ENCODE data around the gene EFCAB6.
"Not testable (repeated sequence)": the region's sequence is repeated elsewhere in the genome, so short reads cannot be mapped to it uniquely, and the experiment has no call there.

Gene EFCAB6

GRCh38 chr22:43720716-43721115 is 91.4 kb downstream of the EFCAB6 start:
- DNase-seq (ENCODE audit: low spot score) = no peak

GRCh38 chr22:43714104-43714503 is 98.0 kb downstream of the EFCAB6 start:
- no peak for DNase-seq (ENCODE audit: low spot score)

- no peak for DNase-seq (ENCODE audit: low spot score)
Observed at GRCh38 chr22:43711681-43712080, 100.4 kb downstream of the EFCAB6 start.

GRCh38 chr22:43707648-43708047 is 104.5 kb downstream of the EFCAB6 start:
- no peak for DNase-seq (ENCODE audit: low spot score)

GRCh38 chr22:43706571-43707328 is 105.4 kb downstream of the EFCAB6 start:
- DNase-seq (ENCODE audit: low spot score) = no peak

- DNase-seq (ENCODE audit: low spot score) = no peak
Observed at GRCh38 chr22:43706151-43706550, 106.0 kb downstream of the EFCAB6 start.

- DNase-seq (ENCODE audit: low spot score) = no peak
Observed at GRCh38 chr22:43704051-43704450, 108.1 kb downstream of the EFCAB6 start.

- DNase-seq (ENCODE audit: low spot score) = no peak
Observed at GRCh38 chr22:43698403-43698802, 113.7 kb downstream of the EFCAB6 start.

GRCh38 chr22:43697894-43698293 is 114.2 kb downstream of the EFCAB6 start:
- DNase-seq (ENCODE audit: low spot score) = no peak

GRCh38 chr22:43693249-43693648 is 118.9 kb downstream of the EFCAB6 start:
- no peak for DNase-seq (ENCODE audit: low spot score)

- DNase-seq (ENCODE audit: low spot score) = no peak
Observed at GRCh38 chr22:43689356-43689755, 122.7 kb downstream of the EFCAB6 start.

GRCh38 chr22:43682851-43683250 is 129.3 kb downstream of the EFCAB6 start:
- no peak for DNase-seq (ENCODE audit: low spot score)

- DNase-seq (ENCODE audit: low spot score) = no peak
Observed at GRCh38 chr22:43681731-43682360, 130.3 kb downstream of the EFCAB6 start.

- no peak for DNase-seq (ENCODE audit: low spot score)
Observed at GRCh38 chr22:43670513-43670912, 141.6 kb downstream of the EFCAB6 start.

GRCh38 chr22:43669190-43669589 is 142.9 kb downstream of the EFCAB6 start:
- no peak for DNase-seq (ENCODE audit: low spot score)

- no peak for DNase-seq (ENCODE audit: low spot score)
Observed at GRCh38 chr22:43667656-43668055, 144.4 kb downstream of the EFCAB6 start.

GRCh38 chr22:43666457-43666856 is 145.6 kb downstream of the EFCAB6 start:
- no peak for DNase-seq (ENCODE audit: low spot score)

- no peak for DNase-seq (ENCODE audit: low spot score)
Observed at GRCh38 chr22:43658823-43659222, 153.3 kb downstream of the EFCAB6 start.

- DNase-seq (ENCODE audit: low spot score) = not testable (repeated sequence)
Observed at GRCh38 chr22:43656581-43656980, 155.5 kb downstream of the EFCAB6 start.

GRCh38 chr22:43654271-43654670 is 157.8 kb downstream of the EFCAB6 start:
- no peak for DNase-seq (ENCODE audit: low spot score)

GRCh38 chr22:43652845-43653244 is 159.3 kb downstream of the EFCAB6 start:
- no peak for DNase-seq (ENCODE audit: low spot score)

GRCh38 chr22:43643387-43643786 is 168.7 kb downstream of the EFCAB6 start:
- DNase-seq (ENCODE audit: low spot score) = no peak

- DNase-seq (ENCODE audit: low spot score) = no peak
Observed at GRCh38 chr22:43642319-43643206, 169.5 kb downstream of the EFCAB6 start.

Data from D341Med (cell line).